HG03354 (cell line): ENCODE data around the gene NR2F1.
A peak's percentile ranks its signal among the peaks of the same experiment; 100 is the strongest.
"Not testable (repeated sequence)": the region's sequence is repeated elsewhere in the genome, so short reads cannot be mapped to it uniquely, and the experiment has no call there.

Source experiments
- ATAC-seq: cut with Tn5 transposase; IDR thresholded peaks from one replicate; pipeline ENCODE4 v1.9.1; 2021; ENCODE audit warnings: mild to moderate bottlenecking; ENCODE audit not compliant: unreplicated experiment, poor library complexity, severe bottlenecking

NR2F1 gene

DNA sequence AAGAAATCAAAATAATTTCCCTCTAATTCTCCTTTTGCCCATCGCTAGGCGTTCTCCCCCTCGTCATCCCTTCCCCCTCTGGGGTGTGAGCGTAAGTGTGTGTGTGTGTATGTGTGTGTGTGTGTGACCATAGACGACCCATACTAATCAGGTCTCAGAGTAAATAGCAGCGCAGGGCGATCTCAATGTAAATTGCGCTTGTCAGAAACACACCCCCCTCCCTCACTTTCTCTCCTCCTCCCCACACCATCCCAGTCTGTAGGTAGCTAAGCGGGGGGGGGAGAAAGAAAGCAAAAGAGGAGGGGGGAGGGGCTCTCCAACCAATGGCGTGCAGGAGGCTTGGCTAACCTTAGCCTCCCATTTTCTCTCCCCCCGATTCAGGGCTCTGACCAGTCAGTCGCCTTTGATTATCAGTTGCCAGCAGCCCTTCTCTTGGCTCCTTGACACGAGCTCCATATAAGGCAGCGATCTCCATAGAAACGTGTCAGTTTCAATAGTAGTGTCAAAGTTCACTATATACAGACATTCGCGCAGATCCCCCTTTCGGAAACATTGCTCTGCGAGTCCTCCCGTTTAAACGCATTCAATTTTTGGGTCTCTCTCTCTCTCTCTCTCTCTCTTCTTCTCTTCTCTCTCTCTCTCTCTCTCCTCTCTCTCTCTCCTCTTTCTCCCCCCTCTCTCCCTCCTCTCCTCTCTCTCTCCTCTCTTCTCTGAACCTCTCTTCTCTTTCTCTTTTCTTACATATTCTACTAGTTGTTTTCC is at the start of gene NR2F1:
TSS of gene NR2F1 (plus strand) at position 546 of the 762 bp plus-strand sequence. CDS start 1,802 bp downstream, outside the sequence.
- ATAC-seq, result peak; percentile 29

DNA sequence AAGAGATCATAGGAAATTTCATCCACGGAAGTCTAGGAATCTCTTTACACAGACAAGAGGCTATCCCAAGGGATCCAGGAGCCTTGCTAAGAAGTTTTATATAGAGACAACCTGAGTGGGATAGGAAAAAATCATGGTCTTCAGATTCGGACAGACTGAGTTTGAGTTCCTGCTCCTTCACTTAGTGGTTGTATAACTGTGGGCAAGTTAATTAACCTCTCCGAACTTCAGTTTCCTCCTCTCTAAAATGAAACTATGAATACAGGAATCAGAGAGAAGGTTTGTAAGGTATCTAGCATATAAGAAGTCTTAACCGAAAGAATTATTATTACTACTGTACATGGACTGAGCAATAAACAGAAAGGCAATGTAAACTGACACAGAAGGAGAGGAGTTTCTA is 37.1 kb upstream of the NR2F1 start:
- no peak for ATAC-seq

DNA sequence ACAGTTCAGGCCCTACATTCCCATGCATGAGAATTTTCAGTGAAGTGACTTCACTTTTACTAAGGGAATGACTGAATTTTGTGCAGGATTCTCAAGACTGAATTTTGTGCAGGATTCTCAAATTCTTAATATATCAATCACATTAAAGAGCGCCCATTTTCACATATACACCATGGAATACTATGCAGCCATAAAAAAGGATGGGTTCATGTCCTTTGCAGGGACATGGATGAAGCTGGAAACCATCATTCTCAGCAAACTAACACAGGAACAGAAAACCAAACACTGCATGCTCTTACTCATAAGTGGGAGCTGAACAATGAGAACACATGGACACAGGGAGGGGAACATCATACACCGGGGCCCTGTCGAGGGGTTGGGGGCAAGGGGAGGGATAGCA is 33.4 kb upstream of the NR2F1 start:
- ATAC-seq, result not testable (repeated sequence)

DNA sequence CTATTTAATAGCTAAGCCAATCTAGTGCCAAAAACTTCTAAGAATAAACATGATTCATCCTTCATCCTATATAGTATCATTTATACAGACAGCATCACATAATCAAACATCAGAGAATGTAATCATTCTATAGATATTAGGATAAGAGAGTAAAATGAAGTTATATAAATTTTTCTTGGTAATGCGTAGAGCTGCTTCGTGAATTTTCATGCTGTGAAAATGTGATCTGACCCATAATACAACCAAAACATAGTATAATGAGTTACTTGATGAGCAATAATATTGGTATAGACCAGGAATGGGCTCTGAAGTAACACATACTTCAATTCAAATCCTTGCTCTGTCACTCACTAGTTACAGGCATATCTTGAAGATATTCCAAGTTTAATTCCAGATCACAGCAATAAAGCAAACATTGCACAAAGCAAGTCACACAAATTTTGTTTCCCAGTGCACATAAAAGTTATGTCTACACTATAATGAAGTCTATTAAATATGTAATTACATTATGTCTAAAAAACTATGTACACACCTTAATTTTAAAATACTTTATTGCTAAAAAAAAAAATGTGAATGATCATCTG is 25.9 kb upstream of the NR2F1 start:
- no peak for ATAC-seq

DNA sequence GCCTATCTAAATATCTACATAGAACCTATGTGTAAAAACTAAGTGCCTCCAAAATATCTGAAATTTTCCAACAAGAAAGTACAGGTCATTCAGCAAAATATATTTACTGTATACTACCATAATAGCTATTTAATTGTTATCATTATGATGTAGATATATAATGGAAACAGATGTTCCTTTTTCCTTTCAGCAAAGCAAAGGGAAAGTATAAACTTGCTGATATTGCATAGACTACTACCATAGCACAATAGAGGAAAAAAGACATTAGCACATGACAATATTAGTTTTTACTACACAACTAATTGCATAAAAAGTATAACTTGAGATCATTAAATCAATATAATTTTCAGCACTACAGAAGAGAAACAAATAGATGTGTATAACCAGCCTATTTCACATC is 16.9 kb upstream of the NR2F1 start:
- ATAC-seq, result no peak

DNA sequence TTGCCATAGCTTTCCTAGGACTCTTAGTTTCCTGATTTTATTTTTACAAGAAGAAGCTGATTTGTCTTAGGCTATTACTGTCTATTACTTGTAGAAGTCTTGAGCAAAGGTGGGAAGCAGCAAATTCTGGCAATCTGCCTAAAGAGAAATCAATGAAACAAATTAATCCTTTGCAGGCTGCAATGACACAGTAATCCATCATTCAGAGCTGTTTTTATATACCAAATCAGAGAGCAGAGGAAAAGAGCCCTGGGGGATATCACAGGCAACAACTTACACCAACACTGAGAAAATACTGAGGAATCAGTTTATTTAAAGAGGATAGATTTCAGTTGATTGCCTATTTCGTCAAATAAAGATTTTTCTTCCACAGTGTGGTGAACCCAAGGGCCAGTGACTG is 15.6 kb upstream of the NR2F1 start:
- no peak for ATAC-seq

DNA sequence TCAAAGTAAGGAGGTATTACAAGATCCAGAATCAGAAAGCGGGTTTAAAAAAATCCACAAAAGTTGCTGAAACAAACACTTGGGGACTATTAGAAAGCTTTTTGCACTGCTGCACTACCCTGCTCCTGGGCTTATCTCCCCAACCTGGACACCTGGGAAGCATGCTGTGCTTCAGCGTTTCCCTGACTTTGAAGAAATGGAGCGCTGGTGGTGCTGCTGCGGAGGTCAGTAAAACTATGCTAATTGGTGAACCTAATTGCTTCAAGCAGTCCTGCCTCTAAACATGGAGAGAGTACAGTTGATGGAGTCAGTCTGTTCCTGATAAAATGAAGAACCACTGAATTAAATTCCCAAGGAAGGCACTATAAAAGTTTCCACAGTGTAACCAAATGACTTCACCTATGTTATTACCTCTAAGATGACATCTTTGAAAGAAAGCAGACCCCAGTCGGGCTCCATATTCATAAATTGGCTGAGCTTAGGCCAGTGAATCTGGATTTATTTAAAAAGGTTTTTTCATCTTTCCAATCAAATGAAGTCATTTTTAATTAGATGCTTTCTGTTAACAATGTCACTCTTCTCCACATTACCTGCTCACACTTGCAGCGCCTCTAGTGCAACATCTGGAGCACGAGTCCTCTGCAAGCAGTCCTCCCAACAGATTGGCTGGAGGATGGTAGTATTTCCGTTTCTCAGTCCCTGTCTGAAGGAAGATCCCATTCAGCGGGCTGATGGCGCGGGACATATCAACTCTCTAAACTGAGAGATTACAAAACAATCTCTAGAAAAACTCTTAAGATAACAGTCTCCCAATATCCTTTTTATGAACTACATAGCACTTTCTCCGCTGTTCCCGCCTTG is 13.5 kb upstream of the NR2F1 start:
- ATAC-seq, result no peak

DNA sequence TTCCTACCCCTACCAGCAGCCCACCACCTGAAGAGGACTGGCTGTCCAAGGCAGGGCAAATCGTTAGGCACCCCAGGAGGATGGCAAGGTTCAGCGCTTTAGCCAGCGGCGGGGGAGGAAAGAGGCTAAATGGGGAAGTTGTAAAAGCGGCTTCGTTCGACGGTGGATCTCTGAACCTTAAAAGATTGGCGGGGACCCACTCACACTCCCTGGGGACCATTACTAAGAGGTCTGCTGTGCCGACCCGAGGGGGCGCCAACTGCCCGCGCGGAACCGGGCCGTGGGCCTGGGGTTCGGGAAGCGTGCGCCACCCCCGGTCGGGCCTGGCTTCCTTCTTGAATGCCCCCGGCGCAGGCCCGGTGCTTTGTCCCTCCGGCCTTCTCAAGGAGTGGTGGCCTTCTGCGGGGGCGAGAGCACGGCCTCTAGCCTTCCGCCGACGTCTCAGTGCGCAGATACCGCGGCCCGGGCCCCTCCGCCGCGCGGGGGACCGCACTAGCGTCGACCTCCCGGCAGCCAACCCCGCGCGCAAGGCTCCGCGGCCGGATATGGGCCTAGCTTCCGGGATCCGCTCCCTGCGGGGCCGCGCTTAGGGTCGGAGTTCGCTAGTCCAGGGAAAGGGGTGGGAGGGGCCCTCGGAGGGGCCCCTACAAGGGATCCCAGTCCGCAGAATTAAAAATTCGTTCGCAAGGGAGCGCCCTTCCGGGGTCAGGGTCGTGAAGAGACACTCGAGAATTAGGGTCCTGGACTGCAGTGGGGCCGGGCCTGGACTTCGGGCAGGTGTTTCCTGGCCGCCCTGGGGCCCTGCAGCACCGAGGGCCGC is 12.5 kb upstream of the NR2F1 start:
- peak; percentile 64 for ATAC-seq

DNA sequence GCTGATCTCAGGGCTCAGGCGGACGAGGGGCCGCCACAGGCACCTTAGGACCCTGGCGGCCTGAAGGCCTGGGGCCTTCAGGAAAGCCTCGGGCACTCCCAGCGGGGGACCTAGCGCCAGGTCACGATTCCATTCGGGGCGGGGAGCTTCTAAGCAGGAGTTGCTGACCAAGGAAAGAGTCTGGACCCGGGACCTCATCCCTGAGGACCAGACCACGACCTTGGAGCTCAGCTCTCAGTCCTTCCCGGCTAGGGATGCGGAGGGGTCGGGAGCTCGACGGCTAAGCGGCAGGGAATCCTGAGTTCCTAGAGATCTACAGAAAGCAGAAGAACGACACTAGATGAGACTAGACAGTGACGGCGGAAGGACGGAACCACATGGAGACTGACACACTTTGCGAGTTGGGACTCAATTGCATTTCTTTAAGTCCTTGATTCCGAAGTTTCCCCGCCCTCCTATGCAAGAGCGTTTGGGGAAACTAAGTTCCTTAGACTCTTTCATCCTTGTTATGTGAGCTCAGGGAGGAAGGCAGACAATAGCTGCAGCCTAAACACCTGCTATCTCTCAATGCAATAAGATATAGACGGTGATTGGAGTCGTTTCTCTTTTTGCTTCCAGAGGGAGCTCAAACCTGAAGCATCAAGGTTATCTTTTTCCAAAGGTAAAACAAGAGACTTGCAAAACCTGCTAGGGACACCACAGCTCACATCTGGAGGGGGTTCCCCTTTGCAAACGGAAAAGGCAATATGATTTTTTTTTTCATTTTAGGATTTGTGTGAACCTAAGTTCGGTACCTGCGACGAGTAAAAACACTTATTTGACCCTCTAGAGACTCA is 11.7 kb upstream of the NR2F1 start:
- ATAC-seq, result peak; percentile 3

DNA sequence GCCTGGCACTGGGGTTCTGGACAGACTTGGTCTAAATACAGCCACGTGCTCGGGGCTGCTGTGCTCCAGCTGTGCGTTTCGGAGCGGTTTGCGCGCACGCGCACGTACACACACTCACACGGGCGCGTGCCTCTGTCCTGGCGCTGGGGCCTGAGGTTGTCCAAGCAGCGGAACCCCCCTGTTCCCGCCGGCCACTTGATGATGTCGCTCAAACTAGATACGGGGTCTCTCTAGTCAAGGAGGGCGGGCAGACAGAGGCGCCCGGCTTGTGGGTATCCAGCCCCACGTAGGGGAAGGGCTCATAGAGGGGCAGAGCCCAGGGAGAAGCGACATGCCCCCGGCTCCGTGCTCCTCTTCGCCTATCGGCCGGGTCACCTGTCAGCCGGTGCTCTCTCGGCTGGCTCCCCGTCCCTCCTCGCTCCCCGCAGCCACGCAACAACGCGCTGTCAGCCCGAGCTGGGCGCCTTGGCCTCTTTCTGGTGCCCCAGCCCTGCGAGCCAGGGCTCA is 10.9 kb upstream of the NR2F1 start:
- no peak for ATAC-seq

DNA sequence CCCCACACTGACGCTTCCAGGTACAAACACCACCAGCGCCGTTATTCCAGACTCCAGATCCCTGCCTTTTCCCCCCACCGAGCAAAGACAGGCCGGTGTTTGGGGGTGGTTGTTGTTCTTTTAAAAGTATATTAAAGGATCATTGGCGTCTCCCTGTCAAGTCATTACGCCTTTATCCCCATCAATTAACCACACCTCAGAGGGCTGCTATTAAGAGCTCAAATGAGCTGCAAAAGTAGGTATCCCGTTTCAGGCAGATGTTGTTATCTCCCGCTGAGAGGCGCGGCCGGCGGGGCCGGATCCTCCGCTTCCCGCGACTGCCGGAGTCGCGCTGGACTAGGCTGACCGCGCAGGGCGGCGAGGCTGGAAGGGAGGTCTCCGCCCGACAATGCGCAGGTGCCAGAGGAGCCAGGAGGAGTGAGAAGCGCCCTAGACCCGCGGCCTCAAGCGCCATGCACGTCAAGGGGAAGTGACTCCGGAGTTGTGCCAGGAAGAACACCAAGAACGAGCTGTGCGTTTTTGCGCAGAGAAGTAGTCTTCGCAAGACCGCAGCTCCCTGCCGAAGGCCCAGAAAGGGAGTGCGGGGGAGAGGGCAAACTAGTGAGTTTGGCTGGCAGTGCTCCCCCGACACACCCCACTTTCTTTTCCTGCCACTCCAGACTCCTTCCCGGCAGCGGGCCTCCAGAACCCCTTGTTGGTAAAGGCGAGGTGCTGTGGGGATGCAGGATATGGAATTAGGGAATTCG is 10.2 kb upstream of the NR2F1 start:
- no peak for ATAC-seq

DNA sequence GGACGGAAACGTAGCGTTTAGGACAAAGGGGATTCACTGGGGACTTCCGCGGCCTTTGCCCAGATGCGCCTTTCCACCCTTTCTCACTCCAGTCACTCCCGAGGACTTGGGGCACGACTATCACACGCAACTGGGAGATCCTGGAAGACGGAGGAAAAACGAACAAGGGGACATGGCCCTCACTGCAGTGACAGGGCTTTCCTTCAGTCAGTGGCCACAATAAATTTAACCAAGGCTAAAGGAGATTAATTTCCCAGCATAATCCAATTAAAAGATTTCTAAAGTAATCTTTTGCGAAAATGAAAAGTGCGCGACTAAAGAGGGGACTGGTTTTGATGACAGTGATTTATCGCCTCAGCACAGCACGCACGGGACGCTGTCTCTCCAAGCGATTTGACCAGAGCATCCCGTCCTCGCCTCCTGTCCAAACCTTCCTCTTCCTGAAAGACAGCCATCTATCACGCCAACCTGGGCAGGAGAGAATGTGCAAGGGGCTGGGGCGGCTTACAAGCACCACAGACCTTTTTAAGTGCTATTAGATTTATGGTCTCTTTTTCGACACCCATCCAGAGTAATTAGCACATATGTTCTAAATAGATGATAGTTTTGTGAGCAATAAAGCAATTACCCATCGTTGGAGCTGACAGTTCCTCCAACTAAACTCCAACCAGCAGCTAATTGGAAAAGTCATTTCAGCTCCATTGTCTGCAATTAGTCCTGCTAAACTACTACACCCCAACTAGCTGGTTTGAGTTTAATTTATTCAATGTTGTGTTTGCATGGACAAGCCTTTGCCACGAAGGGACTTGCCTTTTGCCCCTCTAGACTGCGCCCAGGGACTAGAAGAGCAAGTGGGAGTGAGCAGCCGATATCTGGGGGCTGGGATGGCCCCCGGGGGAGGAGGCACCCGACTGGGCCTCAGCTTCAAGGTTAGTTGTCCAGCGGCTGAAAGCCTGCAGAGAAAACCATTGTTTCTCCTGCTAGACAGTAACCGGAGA is 9.4 kb upstream of the NR2F1 start:
- ATAC-seq, result no peak

DNA sequence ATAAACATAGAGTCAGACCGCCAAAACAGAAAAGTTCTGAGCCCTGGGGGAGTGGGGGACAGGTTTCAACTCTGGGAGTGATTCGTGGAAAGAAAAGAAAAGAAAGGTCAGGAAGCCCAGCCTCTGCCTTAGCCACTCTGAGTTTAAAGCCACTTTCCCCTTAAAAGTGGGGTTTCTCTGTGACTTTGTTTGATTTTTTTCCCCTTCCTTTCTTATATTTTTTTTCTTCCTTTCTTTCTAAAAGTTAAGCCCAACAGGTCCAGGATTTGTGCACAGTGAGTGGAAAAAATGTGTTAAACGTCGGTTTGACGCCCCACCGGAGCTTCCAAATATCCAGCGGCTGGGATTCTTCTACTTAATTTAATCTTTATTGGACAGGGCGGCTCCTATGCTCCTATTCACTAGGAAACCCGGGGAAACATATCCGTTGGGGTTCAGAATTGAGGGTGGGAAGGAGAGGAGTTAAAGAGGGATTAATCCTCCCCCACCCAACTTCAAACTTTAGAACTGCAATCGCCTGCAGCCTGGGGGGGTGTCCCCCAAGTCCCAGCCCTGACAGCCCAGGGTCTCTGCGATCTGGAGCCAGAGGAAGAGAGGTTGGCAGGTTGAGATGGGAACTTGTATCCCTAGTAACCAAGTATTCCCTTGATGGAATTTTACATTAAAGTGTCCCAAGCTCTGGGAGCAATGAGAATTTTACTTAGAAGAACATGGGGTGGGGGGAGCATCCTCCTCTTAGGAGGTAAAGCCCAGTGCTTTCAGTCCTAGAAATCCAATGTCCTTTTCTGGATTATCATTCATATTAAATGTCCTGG is 8.3 kb upstream of the NR2F1 start:
- no peak for ATAC-seq

DNA sequence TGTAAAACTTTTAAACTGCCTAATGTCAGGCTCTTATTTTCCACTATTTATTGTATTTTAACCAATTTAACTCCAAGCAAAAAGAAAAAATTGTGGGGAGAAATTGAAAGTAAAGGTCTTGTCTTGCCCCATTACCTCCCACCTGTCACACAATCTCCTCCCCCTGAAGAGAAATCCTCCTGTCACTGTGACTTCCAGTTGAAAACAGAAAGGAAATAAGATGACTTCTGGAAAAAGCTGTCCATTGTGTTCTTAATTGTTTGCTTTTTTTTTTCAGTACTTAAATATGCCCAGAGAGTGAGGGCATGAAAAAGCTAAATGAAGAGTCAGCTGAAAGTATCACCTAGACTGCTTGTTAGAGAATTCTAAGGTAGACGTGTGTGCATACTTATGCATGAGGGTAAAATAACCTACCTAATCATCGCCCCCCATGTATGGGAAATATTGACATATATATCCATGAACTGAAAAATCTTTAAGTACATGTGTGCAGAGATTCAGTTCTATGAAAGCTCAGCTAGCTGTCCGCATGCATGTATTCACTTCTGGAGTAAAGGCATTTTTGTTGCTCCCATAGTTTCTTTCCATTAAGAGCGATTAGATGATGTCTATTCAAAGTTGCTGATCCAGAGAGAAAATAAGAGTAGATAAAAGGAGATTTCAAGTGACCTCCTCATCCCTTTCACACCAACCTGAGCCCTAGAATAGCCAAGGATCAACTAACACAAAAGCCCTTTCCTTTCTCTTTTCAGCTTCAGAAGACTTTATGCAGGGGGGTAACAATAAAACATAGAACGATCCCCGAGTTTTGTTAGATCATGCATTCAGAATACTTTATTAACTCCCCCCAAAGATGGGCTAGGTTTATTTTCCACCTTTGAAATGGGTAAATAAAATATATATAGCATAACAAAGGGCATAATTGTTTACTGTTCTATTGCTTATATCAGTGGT is 7.3 kb upstream of the NR2F1 start:
- ATAC-seq, result no peak
